Measurements from ENCODE around the gene BABAM2. TPM values are rescaled to one million over a fixed set of nuclear protein-coding genes. Genes with fewer than 3 reads are reported as not detected.

BABAM2 gene
- total and polyA plus RNA-seq, 10 of the 15 experiments (the other 5 are each of a cell fraction or from before 2014, with no cell fraction given), result 30.7 to 59.9 (median 44.5) TPM

DNA sequence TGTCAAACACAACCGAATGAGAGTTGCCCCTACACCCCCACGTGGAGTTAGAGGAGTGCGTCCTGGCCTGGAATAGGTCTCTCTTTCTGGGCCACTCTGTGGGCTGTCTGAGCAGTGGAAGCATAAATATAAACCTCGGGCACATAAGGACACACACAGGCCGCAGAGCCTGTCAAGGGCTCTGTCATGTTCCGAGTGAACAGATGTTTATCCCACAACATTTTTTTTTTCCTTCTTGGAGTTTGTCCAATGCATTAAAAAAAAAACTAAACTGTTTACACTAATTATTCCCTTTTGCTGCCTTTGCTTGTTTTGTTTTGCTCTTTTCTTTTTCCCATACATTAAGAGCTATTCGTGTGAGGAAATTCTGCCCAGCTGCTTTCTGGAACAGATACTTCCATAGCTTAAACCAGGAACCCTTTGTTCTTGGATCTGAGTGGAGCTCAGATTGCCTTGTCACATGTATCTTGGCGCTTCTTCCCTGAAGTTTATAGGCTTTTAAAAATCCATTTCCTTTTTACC is 273.8 kb downstream of the BABAM2 start:
- Histone ChIP-seq H3K4me2 (ENCODE audit: control insufficient read depth, insufficient read depth) (no peak overlapping the region), H4K20me1 (ENCODE audit: control insufficient read depth, insufficient read depth) (no peaks in the 10 kb centered on the region), H3K4me3 (no peak overlapping the region), H3K79me2 (ENCODE audit: control insufficient read depth, insufficient read depth, low read length) (no peaks in the 10 kb centered on the region), H3K27me3 (replicated peaks in 1 of 2; ENCODE audit: control insufficient read depth in 2 of 2, insufficient read depth in 2 of 2, low read length in 1 of 2) (no peaks in the 10 kb centered on the region), H3K4me1 (ENCODE audit: control insufficient read depth, insufficient read depth, low read length) (no peaks in the 10 kb centered on the region), H3K27ac (ENCODE audit: control insufficient read depth, insufficient read depth) (no peak overlapping the region), H3K36me3 (ENCODE audit: control insufficient read depth in 2 of 2, insufficient read depth in 2 of 2, low read length in 1 of 2) (no peaks in the 10 kb centered on the region), H2AFZ (ENCODE audit: control insufficient read depth, low read depth, low read length) (no peak overlapping the region), H3K9ac (ENCODE audit: control insufficient read depth, insufficient read depth, low read length) (no peak overlapping the region), H3K9me3 (replicated peaks; ENCODE audit: control insufficient read depth, insufficient read depth, low read length) (no peaks in the 10 kb centered on the region)
- no peak for ATAC-seq
- WGBS (ENCODE audit: insufficient coverage, insufficient replicate concordance, low lambda C conversion rate, missing lambda C conversion rate), result 96% methylated on average over 8 of the region's 8 CpGs
- no peak for DNase-seq (ENCODE audit: low read depth, low spot score)
- BruUV-seq (replicated peaks), result no TSS peak
- ChIA-PET CTCF (no interaction called here), POLR2A (interaction anchor here (0.7 kb wide), 1 partner anchor 13 kb away, joined by 5 read pairs; no protein-coding TSS in a partner anchor), SMC1A (ENCODE audit: uncharacterized antibody, unreplicated experiment) (interaction anchor here (0.7 kb wide), 1 partner anchor 144 kb away, joined by 4 read pairs; no protein-coding TSS in a partner anchor), RAD21 (ENCODE audit: unreplicated experiment) (interaction anchor here (0.9 kb wide), 1 partner anchor 107 kb away, joined by 3 read pairs; no protein-coding TSS in a partner anchor)
- no peak for FAIRE-seq
- intact Hi-C loops (cut with micrococcal nuclease; ENCODE audit: unreplicated experiment), result no loop called here
- in situ Hi-C loops (cut with MboI), result no loop called here
- TF ChIP-seq, protein P1, sequence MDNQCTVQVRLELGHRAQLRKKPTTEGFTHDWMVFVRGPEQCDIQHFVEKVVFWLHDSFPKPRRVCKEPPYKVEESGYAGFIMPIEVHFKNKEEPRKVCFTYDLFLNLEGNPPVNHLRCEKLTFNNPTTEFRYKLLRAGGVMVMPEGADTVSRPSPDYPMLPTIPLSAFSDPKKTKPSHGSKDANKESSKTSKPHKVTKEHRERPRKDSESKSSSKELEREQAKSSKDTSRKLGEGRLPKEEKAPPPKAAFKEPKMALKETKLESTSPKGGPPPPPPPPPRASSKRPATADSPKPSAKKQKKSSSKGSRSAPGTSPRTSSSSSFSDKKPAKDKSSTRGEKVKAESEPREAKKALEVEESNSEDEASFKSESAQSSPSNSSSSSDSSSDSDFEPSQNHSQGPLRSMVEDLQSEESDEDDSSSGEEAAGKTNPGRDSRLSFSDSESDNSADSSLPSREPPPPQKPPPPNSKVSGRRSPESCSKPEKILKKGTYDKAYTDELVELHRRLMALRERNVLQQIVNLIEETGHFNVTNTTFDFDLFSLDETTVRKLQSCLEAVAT (IDR thresholded peaks at IDR 0.05), result no peak
- TF ChIP-seq, protein P2, sequence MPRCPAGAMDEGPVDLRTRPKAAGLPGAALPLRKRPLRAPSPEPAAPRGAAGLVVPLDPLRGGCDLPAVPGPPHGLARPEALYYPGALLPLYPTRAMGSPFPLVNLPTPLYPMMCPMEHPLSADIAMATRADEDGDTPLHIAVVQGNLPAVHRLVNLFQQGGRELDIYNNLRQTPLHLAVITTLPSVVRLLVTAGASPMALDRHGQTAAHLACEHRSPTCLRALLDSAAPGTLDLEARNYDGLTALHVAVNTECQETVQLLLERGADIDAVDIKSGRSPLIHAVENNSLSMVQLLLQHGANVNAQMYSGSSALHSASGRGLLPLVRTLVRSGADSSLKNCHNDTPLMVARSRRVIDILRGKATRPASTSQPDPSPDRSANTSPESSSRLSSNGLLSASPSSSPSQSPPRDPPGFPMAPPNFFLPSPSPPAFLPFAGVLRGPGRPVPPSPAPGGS (IDR thresholded peaks at IDR 0.05; ENCODE audit: borderline replicate concordance, insufficient read depth, low read depth, low read length, poor library complexity, severe bottlenecking), result no peak
- TF ChIP-seq RB1 (IDR thresholded peaks at IDR 0.05; ENCODE audit: borderline replicate concordance) (no peak), SMC3 (IDR thresholded peaks at IDR 0.05; ENCODE audit: borderline replicate concordance, low read length) (no peak), NR2C2 (IDR thresholded peaks at IDR 0.05; ENCODE audit: borderline replicate concordance, control insufficient read depth, insufficient read length, low read depth) (no peak), FOXM1 (IDR thresholded peaks at IDR 0.05; ENCODE audit: low read depth, low read length) (no peak)
- TF ChIP-seq, protein P3, sequence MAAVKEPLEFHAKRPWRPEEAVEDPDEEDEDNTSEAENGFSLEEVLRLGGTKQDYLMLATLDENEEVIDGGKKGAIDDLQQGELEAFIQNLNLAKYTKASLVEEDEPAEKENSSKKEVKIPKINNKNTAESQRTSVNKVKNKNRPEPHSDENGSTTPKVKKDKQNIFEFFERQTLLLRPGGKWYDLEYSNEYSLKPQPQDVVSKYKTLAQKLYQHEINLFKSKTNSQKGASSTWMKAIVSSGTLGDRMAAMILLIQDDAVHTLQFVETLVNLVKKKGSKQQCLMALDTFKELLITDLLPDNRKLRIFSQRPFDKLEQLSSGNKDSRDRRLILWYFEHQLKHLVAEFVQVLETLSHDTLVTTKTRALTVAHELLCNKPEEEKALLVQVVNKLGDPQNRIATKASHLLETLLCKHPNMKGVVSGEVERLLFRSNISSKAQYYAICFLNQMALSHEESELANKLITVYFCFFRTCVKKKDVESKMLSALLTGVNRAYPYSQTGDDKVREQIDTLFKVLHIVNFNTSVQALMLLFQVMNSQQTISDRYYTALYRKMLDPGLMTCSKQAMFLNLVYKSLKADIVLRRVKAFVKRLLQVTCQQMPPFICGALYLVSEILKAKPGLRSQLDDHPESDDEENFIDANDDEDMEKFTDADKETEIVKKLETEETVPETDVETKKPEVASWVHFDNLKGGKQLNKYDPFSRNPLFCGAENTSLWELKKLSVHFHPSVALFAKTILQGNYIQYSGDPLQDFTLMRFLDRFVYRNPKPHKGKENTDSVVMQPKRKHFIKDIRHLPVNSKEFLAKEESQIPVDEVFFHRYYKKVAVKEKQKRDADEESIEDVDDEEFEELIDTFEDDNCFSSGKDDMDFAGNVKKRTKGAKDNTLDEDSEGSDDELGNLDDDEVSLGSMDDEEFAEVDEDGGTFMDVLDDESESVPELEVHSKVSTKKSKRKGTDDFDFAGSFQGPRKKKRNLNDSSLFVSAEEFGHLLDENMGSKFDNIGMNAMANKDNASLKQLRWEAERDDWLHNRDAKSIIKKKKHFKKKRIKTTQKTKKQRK (IDR thresholded peaks at IDR 0.05; ENCODE audit: low read depth, low read length), result no peak
- TF ChIP-seq, protein P4, sequence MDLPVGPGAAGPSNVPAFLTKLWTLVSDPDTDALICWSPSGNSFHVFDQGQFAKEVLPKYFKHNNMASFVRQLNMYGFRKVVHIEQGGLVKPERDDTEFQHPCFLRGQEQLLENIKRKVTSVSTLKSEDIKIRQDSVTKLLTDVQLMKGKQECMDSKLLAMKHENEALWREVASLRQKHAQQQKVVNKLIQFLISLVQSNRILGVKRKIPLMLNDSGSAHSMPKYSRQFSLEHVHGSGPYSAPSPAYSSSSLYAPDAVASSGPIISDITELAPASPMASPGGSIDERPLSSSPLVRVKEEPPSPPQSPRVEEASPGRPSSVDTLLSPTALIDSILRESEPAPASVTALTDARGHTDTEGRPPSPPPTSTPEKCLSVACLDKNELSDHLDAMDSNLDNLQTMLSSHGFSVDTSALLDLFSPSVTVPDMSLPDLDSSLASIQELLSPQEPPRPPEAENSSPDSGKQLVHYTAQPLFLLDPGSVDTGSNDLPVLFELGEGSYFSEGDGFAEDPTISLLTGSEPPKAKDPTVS (IDR thresholded peaks at IDR 0.05; ENCODE audit: low read depth, low read length), result no peak
- TF ChIP-seq, protein P5, sequence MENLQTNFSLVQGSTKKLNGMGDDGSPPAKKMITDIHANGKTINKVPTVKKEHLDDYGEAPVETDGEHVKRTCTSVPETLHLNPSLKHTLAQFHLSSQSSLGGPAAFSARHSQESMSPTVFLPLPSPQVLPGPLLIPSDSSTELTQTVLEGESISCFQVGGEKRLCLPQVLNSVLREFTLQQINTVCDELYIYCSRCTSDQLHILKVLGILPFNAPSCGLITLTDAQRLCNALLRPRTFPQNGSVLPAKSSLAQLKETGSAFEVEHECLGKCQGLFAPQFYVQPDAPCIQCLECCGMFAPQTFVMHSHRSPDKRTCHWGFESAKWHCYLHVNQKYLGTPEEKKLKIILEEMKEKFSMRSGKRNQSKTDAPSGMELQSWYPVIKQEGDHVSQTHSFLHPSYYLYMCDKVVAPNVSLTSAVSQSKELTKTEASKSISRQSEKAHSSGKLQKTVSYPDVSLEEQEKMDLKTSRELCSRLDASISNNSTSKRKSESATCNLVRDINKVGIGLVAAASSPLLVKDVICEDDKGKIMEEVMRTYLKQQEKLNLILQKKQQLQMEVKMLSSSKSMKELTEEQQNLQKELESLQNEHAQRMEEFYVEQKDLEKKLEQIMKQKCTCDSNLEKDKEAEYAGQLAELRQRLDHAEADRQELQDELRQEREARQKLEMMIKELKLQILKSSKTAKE (IDR thresholded peaks at IDR 0.05; ENCODE audit: low read depth, poor library complexity, severe bottlenecking), result no peak
